Right lobe of liver (tissue), 6 donors: ENCODE results near the gene SGCD. TPM values are rescaled to one million over a fixed set of nuclear protein-coding genes. Genes with fewer than 3 reads are reported as not detected.

Experiments
- ATAC-seq, 4 donors: fragments of 200-7000 bp; cut with Tn5 transposase; one replicate each; pipeline ENCODE4 v1.9.1; 2020; ENCODE audit warnings: mild to moderate bottlenecking in 4 of 4, moderate library complexity in 4 of 4
- DNase-seq, 3 donors: peaks; one replicate each; pipeline ENCODE4 v3.0.0-alpha.2; 2020
- H3K27ac ChIP-seq, 3 donors: fragments of 200-600 bp; one replicate each; pipeline ENCODE4 v1.8.0; 2022
- H3K27me3 ChIP-seq, 2 donors: fragments of 200-600 bp; one replicate each; pipeline ENCODE4 v1.8.0; 2022
- H3K36me3 ChIP-seq, 4 donors: fragments of 200-600 bp; sonication (generic) in 1 of 4; one replicate each; pipeline versions ENCODE4 v1.5.1 to v1.8.0; 2017 to 2022; ENCODE audit warnings: control low read depth in 1 of 4
- H3K4me1 ChIP-seq, 4 donors: fragments of 200-600 bp; sonication (generic) in 1 of 4; one replicate each; pipeline versions ENCODE4 v1.5.1 to v1.8.0; 2017 to 2022; ENCODE audit warnings: control low read depth in 1 of 4
- H3K4me3 ChIP-seq, 3 donors: fragments of 200-600 bp; one replicate each; pipeline ENCODE4 v1.8.0; 2022
- H3K9me3 ChIP-seq, 4 donors: fragments of 200-600 bp; sonication (generic) in 1 of 4; one replicate each; pipeline versions ENCODE4 v1.5.1 to v1.8.0; 2017 to 2022; ENCODE audit warnings: control low read depth in 1 of 4
- POLR2A ChIP-seq: fragments of 450-650 bp; IDR thresholded peaks from one replicate; pipeline ENCODE4 v1.6.1; 2017; ENCODE audit warnings: antibody characterized with exemption, mild to moderate bottlenecking
- WGBS: methylation state at CpG from one replicate; pipeline ENCODE4 v1.1.6; 2018; ENCODE audit warnings: low coverage, low lambda C conversion rate; ENCODE audit not compliant: insufficient coverage; ENCODE audit errors: missing lambda C conversion rate; 5-methylcytosine and 5-hydroxymethylcytosine counted together
- intact Hi-C, 2 donors: fragments of 100-400 bp; cut with DNase I; formaldehyde crosslinking; loops; one replicate each; pipeline versions ENCODE4 v1.11.2 to v1.14.1; 2022
- total RNA-seq, 6 experiments: library from RNA; depleted of rRNA in 2 of 6; stranded (reverse); fragments of >200 nt in 2 of 6; fragmentation: NEBNext Ultra II Directional in 3 of 6; extraction: Animal tissue kit (Norgen Biotek cat#: 25700) in 3 of 6; gene quantifications; one replicate each; pipeline versions ENCODE4 v1.1.0 to v1.2.4, GENCODE V29; 2016 to 2023
- TF ChIP-seq, protein P1 (sequence below), 4 donors: fragments of 200-600 bp in 3 of 4; fragments of 450-650 bp in 1 of 4; IDR thresholded peaks; one replicate each; pipeline versions ENCODE4 v1.5.1 to v1.8.0; 2016 to 2022; ENCODE audit warnings: antibody characterized with exemption in 4 of 4, mild to moderate bottlenecking in 2 of 4
- donor health status: DM: no; HTN: yes; CAD: no.
- donor health status: DM: no; HTN: no; CAD: no.
- donor health status: DM: no; HTN: no; CAD: no.
- donor health status: DM: no; HTN: yes; CAD: no.
- donor health status: DM: no; HTN: yes; CAD: no.

SGCD gene
- total RNA-seq, 6 experiments from 2014 or later, result 0.31 to 3.1 (median 0.95) TPM

DNA sequence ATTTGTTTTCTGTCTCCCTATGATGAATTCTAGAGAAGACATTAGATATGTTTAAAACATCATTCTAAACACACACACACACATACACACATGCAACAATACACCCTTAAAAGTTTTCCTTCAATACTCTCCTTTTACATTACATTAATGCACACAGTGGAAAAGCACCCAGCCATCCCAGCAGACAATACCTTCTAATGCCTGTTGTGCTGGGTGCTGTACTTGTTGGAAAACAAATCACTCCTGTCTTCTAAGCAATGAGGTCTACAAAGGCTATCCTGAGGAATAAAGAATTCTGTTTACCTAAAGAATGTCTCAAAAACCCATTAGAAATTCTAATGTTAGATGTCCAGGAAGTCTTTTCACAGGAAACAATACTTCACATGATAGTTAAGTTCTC lies 264.0 kb downstream of the SGCD start:
- TF ChIP-seq POLR2A, result no peak
- TF ChIP-seq, protein P1, sequence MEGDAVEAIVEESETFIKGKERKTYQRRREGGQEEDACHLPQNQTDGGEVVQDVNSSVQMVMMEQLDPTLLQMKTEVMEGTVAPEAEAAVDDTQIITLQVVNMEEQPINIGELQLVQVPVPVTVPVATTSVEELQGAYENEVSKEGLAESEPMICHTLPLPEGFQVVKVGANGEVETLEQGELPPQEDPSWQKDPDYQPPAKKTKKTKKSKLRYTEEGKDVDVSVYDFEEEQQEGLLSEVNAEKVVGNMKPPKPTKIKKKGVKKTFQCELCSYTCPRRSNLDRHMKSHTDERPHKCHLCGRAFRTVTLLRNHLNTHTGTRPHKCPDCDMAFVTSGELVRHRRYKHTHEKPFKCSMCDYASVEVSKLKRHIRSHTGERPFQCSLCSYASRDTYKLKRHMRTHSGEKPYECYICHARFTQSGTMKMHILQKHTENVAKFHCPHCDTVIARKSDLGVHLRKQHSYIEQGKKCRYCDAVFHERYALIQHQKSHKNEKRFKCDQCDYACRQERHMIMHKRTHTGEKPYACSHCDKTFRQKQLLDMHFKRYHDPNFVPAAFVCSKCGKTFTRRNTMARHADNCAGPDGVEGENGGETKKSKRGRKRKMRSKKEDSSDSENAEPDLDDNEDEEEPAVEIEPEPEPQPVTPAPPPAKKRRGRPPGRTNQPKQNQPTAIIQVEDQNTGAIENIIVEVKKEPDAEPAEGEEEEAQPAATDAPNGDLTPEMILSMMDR (IDR thresholded peaks at IDR 0.05), result no peak
- intact Hi-C loops, result no loop called here
- no peaks in the 10 kb centered on the region for H3K27me3 ChIP-seq
- H3K36me3 ChIP-seq, result no peaks in the 10 kb centered on the region
- H3K4me3 ChIP-seq, result no peak overlapping the region
- no peaks in the 10 kb centered on the region for H3K9me3 ChIP-seq
- peaks cover 0 to 15% (median 0%) of the 10 kb centered on the region in 4 donors for H3K4me1 ChIP-seq
- no peak for ATAC-seq
- H3K27ac ChIP-seq, result no peak overlapping the region
- DNase-seq, result no peak

GRCh38 chr5:156591631-156592030 lies 264.7 kb downstream of the SGCD start:
- no peak for ATAC-seq

DNA sequence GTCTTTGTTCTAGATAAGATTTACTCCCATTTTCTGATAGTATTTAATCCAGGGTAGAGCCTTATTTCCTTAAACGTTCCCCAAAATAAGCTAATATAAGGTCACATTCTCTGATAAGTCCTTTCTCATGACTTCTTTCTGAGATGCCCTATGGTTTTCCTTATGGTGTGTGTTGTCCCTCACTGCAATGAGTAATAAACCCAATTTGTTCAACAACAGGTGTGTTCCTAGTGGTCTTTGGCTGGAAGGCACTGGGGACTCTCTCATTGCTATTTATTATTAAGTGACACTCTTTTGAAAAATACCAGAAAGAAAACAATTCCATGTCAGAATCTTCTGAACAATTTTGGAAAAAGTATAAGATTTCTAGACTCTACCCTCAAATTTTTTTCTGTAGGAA lies 266.6 kb downstream of the SGCD start:
- intact Hi-C loops, result no loop called here

More at GRCh38 chr5:156591631-156592030, 264.7 kb downstream of the SGCD start:
- TF ChIP-seq, protein P1 (IDR thresholded peaks at IDR 0.05), result no peak
- no peak for TF ChIP-seq POLR2A
- H3K9me3 ChIP-seq, result no peaks in the 10 kb centered on the region
- H3K27me3 ChIP-seq, result no peaks in the 10 kb centered on the region
- no peak for DNase-seq
- no peak overlapping the region for H3K4me3 ChIP-seq
- no peaks in the 10 kb centered on the region for H3K36me3 ChIP-seq
- peaks cover 0 to 9% (median 0%) of the 10 kb centered on the region in 4 donors for H3K4me1 ChIP-seq
- H3K27ac ChIP-seq, result no peak overlapping the region
- intact Hi-C loops, result no loop called here

GRCh38 chr5:156594406-156594805 lies 267.4 kb downstream of the SGCD start:
- 58% methylated on average over 1 of the region's 1 CpG for WGBS
- Histone ChIP-seq H3K4me1 (no peaks in the 10 kb centered on the region), H3K4me3 (no peak overlapping the region), H3K27ac (no peak overlapping the region), H3K27me3 (no peaks in the 10 kb centered on the region), H3K9me3 (no peaks in the 10 kb centered on the region), H3K36me3 (no peaks in the 10 kb centered on the region)
- intact Hi-C loops, result no loop called here
- DNase-seq (no peak), ATAC-seq (no peak)
- no peak for TF ChIP-seq POLR2A
- TF ChIP-seq, protein P1 (IDR thresholded peaks at IDR 0.05), result no peak

More for the DNA sequence above, 266.6 kb downstream of the SGCD start:
- Histone ChIP-seq H3K27ac (no peak overlapping the region), H3K4me1 (no peaks in the 10 kb centered on the region), H3K36me3 (no peaks in the 10 kb centered on the region), H3K9me3 (no peaks in the 10 kb centered on the region), H3K4me3 (no peak overlapping the region), H3K27me3 (no peaks in the 10 kb centered on the region)
- TF ChIP-seq, protein P1 (IDR thresholded peaks at IDR 0.05), result no peak
- no peak for TF ChIP-seq POLR2A
- 38% methylated on average over 1 of the region's 1 CpG for WGBS
- ATAC-seq (no peak), DNase-seq (no peak)

DNA sequence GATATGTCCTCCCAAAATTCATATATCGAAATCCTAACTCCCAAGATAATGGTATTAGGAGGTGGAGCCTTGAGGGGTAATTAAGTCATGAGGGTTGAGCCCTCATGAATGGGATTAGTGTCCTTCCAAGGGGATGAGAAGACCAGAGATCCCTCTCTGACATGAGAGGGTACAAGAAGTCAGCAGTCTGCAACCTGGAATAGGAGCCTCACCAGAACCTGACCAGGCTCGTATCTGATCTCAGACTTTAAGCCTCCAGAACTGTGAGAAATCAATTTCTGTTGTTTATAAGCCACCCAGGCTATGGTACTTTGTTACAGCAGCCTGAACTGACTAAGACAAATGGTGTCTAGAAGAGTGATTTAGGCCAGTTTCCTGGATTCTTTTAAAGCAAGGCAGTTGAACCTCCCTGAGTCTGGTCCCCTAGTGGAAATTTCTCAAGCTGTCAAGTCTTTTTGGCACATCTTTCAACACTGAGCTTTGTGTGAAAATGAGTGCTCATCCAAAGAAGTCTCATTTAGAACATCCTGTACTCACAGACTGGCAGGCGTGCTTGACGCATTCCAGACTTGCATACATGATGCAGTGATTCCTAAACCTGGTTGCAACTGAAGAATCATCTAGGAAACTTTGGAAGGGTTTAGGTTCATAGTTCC lies 268.3 kb downstream of the SGCD start:
- Histone ChIP-seq H3K27ac (no peak overlapping the region), H3K27me3 (no peaks in the 10 kb centered on the region), H3K9me3 (no peaks in the 10 kb centered on the region), H3K36me3 (no peaks in the 10 kb centered on the region), H3K4me1 (no peaks in the 10 kb centered on the region), H3K4me3 (no peak overlapping the region)
- ATAC-seq (no peak), DNase-seq (no peak)
- TF ChIP-seq, protein P1 (IDR thresholded peaks at IDR 0.05), result no peak
- no peak for TF ChIP-seq POLR2A
- WGBS, result 58% methylated on average over 3 of the region's 4 CpGs
- intact Hi-C loops, result no loop called here
